Glutamatergic neuron (in vitro differentiated cells): ENCODE measurements around the gene IER3. TPM values are rescaled to one million over a fixed set of nuclear protein-coding genes. Genes with fewer than 3 reads are reported as not detected.
"Not testable (repeated sequence)": the region's sequence is repeated elsewhere in the genome, so short reads cannot be mapped to it uniquely, and the experiment has no call there.

Experiments used
- DNase-seq: peaks from one replicate; pipeline ENCODE4 v3.0.0; 2022
- H3K27ac Mint-ChIP-seq: one replicate; pipeline ENCODE4 v1.8.0; 2020; ENCODE audit warnings: mild to moderate bottlenecking, mixed read lengths, inconsistent platforms; ENCODE audit not compliant: unreplicated experiment
- H3K27me3 Mint-ChIP-seq: one replicate; pipeline ENCODE4 v1.8.0; 2020; ENCODE audit warnings: mild to moderate bottlenecking, moderate library complexity, mixed read lengths, inconsistent platforms; ENCODE audit not compliant: unreplicated experiment
- H3K36me3 Mint-ChIP-seq: one replicate; pipeline ENCODE4 v1.8.0; 2020; ENCODE audit warnings: mild to moderate bottlenecking, mixed read lengths, inconsistent platforms; ENCODE audit not compliant: unreplicated experiment
- H3K4me1 Mint-ChIP-seq: one replicate; pipeline ENCODE4 v1.8.0; 2020; ENCODE audit warnings: mild to moderate bottlenecking, low read depth, mixed read lengths, inconsistent platforms; ENCODE audit not compliant: unreplicated experiment
- H3K4me3 Mint-ChIP-seq: one replicate; pipeline ENCODE4 v1.8.0; 2020; ENCODE audit warnings: mild to moderate bottlenecking, mixed read lengths, inconsistent platforms; ENCODE audit not compliant: unreplicated experiment
- H3K9me3 Mint-ChIP-seq: one replicate; pipeline ENCODE4 v1.8.0; 2020; ENCODE audit warnings: mild to moderate bottlenecking, moderate library complexity, mixed read lengths, inconsistent platforms; ENCODE audit not compliant: unreplicated experiment
- total RNA-seq: library from RNA; stranded (reverse); fragmentation: NEBNext Ultra II Directional; extraction: Animal tissue kit (Norgen Biotek cat#: 25700); gene quantifications from one replicate; pipeline ENCODE4 v1.2.1, GENCODE V29; 2021; ENCODE audit not compliant: unreplicated experiment
- TF ChIP-seq, protein P1 (sequence below): fragments of 200-600 bp; sonication (generic); IDR thresholded peaks from one replicate; pipeline ENCODE4 v1.5.0; 2021; ENCODE audit not compliant: partially characterized antibody, unreplicated experiment

The IER3 gene
- total RNA-seq, 1 donor from 2014 or later, result 13.5 TPM

GRCh38 chr6:30759575-30760239 is 15.4 kb upstream of the IER3 start:
- Mint-ChIP-seq H3K9me3 (no peaks in the 10 kb centered on the region), H3K27ac (no peak overlapping the region), H3K27me3 (peaks cover 5% of the 10 kb centered on the region), H3K4me1 (peaks cover 3% of the 10 kb centered on the region), H3K4me3 (no peak overlapping the region), H3K36me3 (no peaks in the 10 kb centered on the region)
- TF ChIP-seq, protein P1, sequence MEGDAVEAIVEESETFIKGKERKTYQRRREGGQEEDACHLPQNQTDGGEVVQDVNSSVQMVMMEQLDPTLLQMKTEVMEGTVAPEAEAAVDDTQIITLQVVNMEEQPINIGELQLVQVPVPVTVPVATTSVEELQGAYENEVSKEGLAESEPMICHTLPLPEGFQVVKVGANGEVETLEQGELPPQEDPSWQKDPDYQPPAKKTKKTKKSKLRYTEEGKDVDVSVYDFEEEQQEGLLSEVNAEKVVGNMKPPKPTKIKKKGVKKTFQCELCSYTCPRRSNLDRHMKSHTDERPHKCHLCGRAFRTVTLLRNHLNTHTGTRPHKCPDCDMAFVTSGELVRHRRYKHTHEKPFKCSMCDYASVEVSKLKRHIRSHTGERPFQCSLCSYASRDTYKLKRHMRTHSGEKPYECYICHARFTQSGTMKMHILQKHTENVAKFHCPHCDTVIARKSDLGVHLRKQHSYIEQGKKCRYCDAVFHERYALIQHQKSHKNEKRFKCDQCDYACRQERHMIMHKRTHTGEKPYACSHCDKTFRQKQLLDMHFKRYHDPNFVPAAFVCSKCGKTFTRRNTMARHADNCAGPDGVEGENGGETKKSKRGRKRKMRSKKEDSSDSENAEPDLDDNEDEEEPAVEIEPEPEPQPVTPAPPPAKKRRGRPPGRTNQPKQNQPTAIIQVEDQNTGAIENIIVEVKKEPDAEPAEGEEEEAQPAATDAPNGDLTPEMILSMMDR, result no peak
- no peak for DNase-seq

DNA sequence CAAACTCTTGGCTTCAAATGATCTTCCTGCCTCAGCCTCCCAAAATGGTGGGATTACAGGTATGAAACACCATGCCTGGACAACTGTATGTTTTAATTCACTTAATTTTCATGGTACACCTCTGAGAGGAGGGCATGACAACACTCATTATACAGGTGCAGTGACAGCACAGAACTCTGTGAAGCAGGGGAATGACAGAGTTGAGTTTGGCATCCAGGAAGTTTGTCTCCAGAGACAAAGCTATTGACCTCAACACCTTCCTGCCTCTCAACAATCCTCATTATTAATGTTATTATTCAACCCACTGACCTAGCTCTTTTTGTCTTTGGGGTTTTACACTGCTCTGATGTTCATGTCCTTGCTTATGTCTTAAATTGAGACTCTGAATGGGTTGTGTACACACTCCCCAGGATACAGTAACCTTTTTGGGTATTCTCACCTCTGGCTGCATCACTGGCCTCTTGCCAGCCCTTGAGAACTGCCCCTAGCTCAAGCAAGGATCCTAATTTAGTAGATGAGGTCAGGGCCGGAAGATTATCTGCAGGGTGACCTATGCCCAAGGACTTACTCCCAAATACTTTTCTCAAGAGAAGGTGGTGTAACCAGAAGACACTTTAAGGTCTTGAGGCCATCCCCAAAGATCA is 13.0 kb upstream of the IER3 start:
- Mint-ChIP-seq H3K4me1 (no peaks in the 10 kb centered on the region), H3K4me3 (no peak overlapping the region), H3K27me3 (peaks cover 1% of the 10 kb centered on the region), H3K9me3 (no peaks in the 10 kb centered on the region), H3K36me3 (no peaks in the 10 kb centered on the region), H3K27ac (no peak overlapping the region)
- TF ChIP-seq, protein P1, result no peak
- no peak for DNase-seq

DNA sequence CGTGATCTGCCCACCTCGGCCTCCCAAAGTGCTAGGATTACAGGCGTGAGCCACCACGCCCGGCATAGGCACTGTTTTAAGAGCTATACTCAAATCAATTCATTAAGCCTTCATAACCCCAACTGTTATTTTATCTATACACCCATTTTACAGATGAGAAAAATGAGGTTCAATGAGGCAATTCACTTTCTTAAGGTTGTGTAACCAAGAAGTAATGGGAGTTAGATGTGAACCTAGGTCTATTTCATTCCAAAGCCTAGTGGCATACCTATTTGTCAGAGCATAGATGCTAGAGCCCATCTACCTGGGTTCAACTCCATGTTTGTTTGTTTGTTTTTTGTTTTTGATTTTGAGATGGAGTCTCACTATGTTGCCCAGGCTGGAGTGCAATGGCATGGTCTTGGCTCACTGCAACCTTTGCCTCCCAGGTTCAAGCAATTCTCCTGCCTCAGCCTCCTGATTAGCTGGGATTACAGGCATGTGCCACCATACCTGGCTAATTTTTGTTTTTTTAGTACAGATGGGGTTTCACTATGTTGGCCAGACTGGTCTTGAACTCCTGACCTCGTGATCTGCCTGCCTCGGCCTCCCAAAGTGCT is 12.2 kb upstream of the IER3 start:
- not testable (repeated sequence) for H3K4me1 Mint-ChIP-seq, H3K4me3 Mint-ChIP-seq, H3K27ac Mint-ChIP-seq, H3K9me3 Mint-ChIP-seq, H3K36me3 Mint-ChIP-seq, DNase-seq, H3K27me3 Mint-ChIP-seq

GRCh38 chr6:30754631-30755030 is 10.3 kb upstream of the IER3 start:
- TF ChIP-seq, protein P1, result no peak
- DNase-seq, result no peak
- H3K27ac Mint-ChIP-seq, result no peak overlapping the region

GRCh38 chr6:30752157-30752927 is 8.0 kb upstream of the IER3 start:
- no peak for DNase-seq
- Mint-ChIP-seq H3K27ac (no peak overlapping the region), H3K36me3 (no peaks in the 10 kb centered on the region), H3K9me3 (no peaks in the 10 kb centered on the region), H3K27me3 (peaks cover 2% of the 10 kb centered on the region), H3K4me3 (no peak overlapping the region), H3K4me1 (no peaks in the 10 kb centered on the region)
- TF ChIP-seq, protein P1, result no peak

More at GRCh38 chr6:30754631-30755030, 10.3 kb upstream of the IER3 start:
- H3K4me1 Mint-ChIP-seq, result no peaks in the 10 kb centered on the region
- H3K36me3 Mint-ChIP-seq, result no peaks in the 10 kb centered on the region
- H3K27me3 Mint-ChIP-seq, result no peaks in the 10 kb centered on the region
- H3K4me3 Mint-ChIP-seq, result no peak overlapping the region
- H3K9me3 Mint-ChIP-seq, result no peaks in the 10 kb centered on the region
